Activated CD4-positive, alpha-beta T cell treated with anti-CD3 and anti-CD28 coated beads for 36 hours (primary cell): ENCODE results near the gene RADIL. TPM values are rescaled to one million over a fixed set of nuclear protein-coding genes. Genes with fewer than 3 reads are reported as not detected.
"Not testable (repeated sequence)": the region's sequence is repeated elsewhere in the genome, so short reads cannot be mapped to it uniquely, and the experiment has no call there.

ENCODE experiments used
- ATAC-seq: fragments of 200-7000 bp; cut with Tn5 transposase; one replicate; pipeline ENCODE4 v1.10.0; 2021; ENCODE audit warnings: mild to moderate bottlenecking, moderate library complexity
- CTCF ChIA-PET: fragments of 350-600 bp; sonication (Branson Sonifier 250); formaldehyde crosslinking; loops from one replicate; lab custom pipeline; 2021; ENCODE audit warnings: antibody characterized with exemption; lab: Charles Lee
- POLR2A ChIA-PET: fragments of 350-600 bp; sonication (Branson Sonifier 250); formaldehyde crosslinking; loops from one replicate; lab custom pipeline; 2021; ENCODE audit warnings: antibody characterized with exemption, inconsistent platforms; lab: Charles Lee
- DNase-seq: peaks from one replicate; pipeline ENCODE4 v3.0.0-alpha.2; 2020
- H3K27ac Mint-ChIP-seq: one replicate; pipeline ENCODE4 v1.8.0; 2021; ENCODE audit warnings: mixed read lengths
- H3K27me3 Mint-ChIP-seq: one replicate; pipeline ENCODE4 v1.8.0; 2021; ENCODE audit warnings: mixed read lengths
- H3K36me3 Mint-ChIP-seq: one replicate; pipeline ENCODE4 v1.8.0; 2021; ENCODE audit warnings: low read depth, mixed read lengths
- H3K4me1 Mint-ChIP-seq: one replicate; pipeline ENCODE4 v1.8.0; 2021; ENCODE audit warnings: mixed read lengths
- H3K4me3 Mint-ChIP-seq: one replicate; pipeline ENCODE4 v1.8.0; 2021; ENCODE audit warnings: mild to moderate bottlenecking, moderate library complexity, mixed read lengths
- H3K9me3 Mint-ChIP-seq: one replicate; pipeline ENCODE4 v1.8.0; 2021; ENCODE audit warnings: low read depth, mixed read lengths
- intact Hi-C, 2 experiments: fragments of 100-400 bp; cut with DNase I in 1 of 2; cut with micrococcal nuclease in 1 of 2; formaldehyde crosslinking; loops; one replicate each; pipeline versions ENCODE4 v1.14.2 to v1.15.1; 2022 to 2024; cut with DNase I, micrococcal nuclease
- total RNA-seq, 2 experiments: library from RNA; stranded (reverse); gene quantifications; one replicate each; pipeline ENCODE4 v1.2.3, GENCODE V29; 2021

RADIL gene
- total RNA-seq, 2 experiments from 2014 or later = 0.42 to 0.69 TPM

- H3K27ac Mint-ChIP-seq = no peak overlapping the region
- no peaks in the 10 kb centered on the region for H3K36me3 Mint-ChIP-seq
- no peaks in the 10 kb centered on the region for H3K9me3 Mint-ChIP-seq
- H3K4me1 Mint-ChIP-seq = no peaks in the 10 kb centered on the region
- no peak for DNase-seq
- no peak for ATAC-seq
- intact Hi-C loops = no loop called here
- no peaks in the 10 kb centered on the region for H3K27me3 Mint-ChIP-seq
- ChIA-PET POLR2A (no interaction called here), CTCF (interaction anchor here (1.5 kb wide), 1 partner anchor 9 kb away, joined by 4 read pairs; no protein-coding TSS in a partner anchor)
- H3K4me3 Mint-ChIP-seq = no peak overlapping the region
These were observed 82.3 kb downstream of the RADIL start for GRCh38 chr7:4800926-4801838.

- H3K27me3 Mint-ChIP-seq = no peaks in the 10 kb centered on the region
- POLR2A ChIA-PET = no interaction called here
- intact Hi-C loops = no loop called here
- no peak for DNase-seq
- CTCF ChIA-PET = no interaction called here
- no peaks in the 10 kb centered on the region for H3K9me3 Mint-ChIP-seq
- no peaks in the 10 kb centered on the region for H3K4me1 Mint-ChIP-seq
- no peak overlapping the region for H3K4me3 Mint-ChIP-seq
- no peak for ATAC-seq
- H3K36me3 Mint-ChIP-seq = no peaks in the 10 kb centered on the region
- H3K27ac Mint-ChIP-seq = no peak overlapping the region
These were observed 83.0 kb downstream of the RADIL start for GRCh38 chr7:4800487-4800886.

- Mint-ChIP-seq H3K36me3 (no peaks in the 10 kb centered on the region), H3K27ac (no peak overlapping the region), H3K9me3 (no peaks in the 10 kb centered on the region), H3K4me3 (no peak overlapping the region), H3K4me1 (no peaks in the 10 kb centered on the region), H3K27me3 (no peaks in the 10 kb centered on the region)
- no peak for ATAC-seq
- no peak for DNase-seq
- ChIA-PET CTCF (interaction anchor here (1.0 to 1.7 kb wide), 2 partner anchors 26 to 96 kb away, joined by 3 to 7 read pairs; no protein-coding TSS in a partner anchor), POLR2A (no interaction called here)
- intact Hi-C loops = loop anchor here in 1 of 2 experiments (5.0 kb wide), 1 partner anchor 173 kb away; no protein-coding TSS in a partner anchor
These were observed 83.8 kb downstream of the RADIL start for GRCh38 chr7:4799508-4800268.

- no peaks in the 10 kb centered on the region for H3K36me3 Mint-ChIP-seq
- ChIA-PET POLR2A (interaction anchor here (0.6 kb wide), 1 partner anchor 324 kb away, joined by 3 read pairs; no protein-coding TSS in a partner anchor), CTCF (interaction anchor here (1.0 to 3.7 kb wide), 9 partner anchors 9 to 296 kb away, joined by 3 to 36 read pairs (median 4); partner anchors contain the start of gene RADIL)
- no peak overlapping the region for H3K4me3 Mint-ChIP-seq
- H3K9me3 Mint-ChIP-seq = no peaks in the 10 kb centered on the region
- intact Hi-C loops = loop anchor here (1.0 to 5.0 kb wide), 3 partner anchors 85 to 287 kb away; partner anchors contain the start of gene RADIL (in 1 of the 2)
- ATAC-seq (no peak), DNase-seq (no peak)
- H3K27me3 Mint-ChIP-seq = no peaks in the 10 kb centered on the region
- H3K27ac Mint-ChIP-seq = no peak overlapping the region
- H3K4me1 Mint-ChIP-seq = peaks cover 4% of the 10 kb centered on the region
These were observed 84.7 kb downstream of the RADIL start for GRCh38 chr7:4798706-4799235.

GRCh38 chr7:4797858-4798705 is 85.4 kb downstream of the RADIL start:
- CTCF ChIA-PET = interaction anchor here (0.8 to 3.7 kb wide), 11 partner anchors 9 to 297 kb away, joined by 3 to 36 read pairs (median 4); partner anchors contain the start of gene RADIL
- Mint-ChIP-seq H3K4me3 (no peak overlapping the region), H3K9me3 (no peaks in the 10 kb centered on the region), H3K27me3 (no peaks in the 10 kb centered on the region), H3K4me1 (peaks cover 4% of the 10 kb centered on the region), H3K36me3 (no peaks in the 10 kb centered on the region), H3K27ac (no peak overlapping the region)
- DNase-seq (peak; percentile 79), ATAC-seq (peak; percentile 92)
- intact Hi-C loops = loop anchor here (1.0 to 5.0 kb wide), 3 partner anchors 85 to 287 kb away; partner anchors contain the start of gene RADIL (in 1 of the 2)
- POLR2A ChIA-PET = interaction anchor here (0.6 kb wide), 1 partner anchor 325 kb away, joined by 3 read pairs; no protein-coding TSS in a partner anchor

- POLR2A ChIA-PET = no interaction called here
- no peak for DNase-seq
- H3K4me1 Mint-ChIP-seq = peaks cover 6% of the 10 kb centered on the region
- CTCF ChIA-PET = interaction anchor here (0.9 to 3.7 kb wide), 6 partner anchors 86 to 289 kb away, joined by 3 to 36 read pairs (median 3); partner anchors contain the start of gene RADIL
- no peaks in the 10 kb centered on the region for H3K9me3 Mint-ChIP-seq
- no peak overlapping the region for H3K4me3 Mint-ChIP-seq
- peaks cover 4% of the 10 kb centered on the region for H3K36me3 Mint-ChIP-seq
- no peak overlapping the region for H3K27ac Mint-ChIP-seq
- intact Hi-C loops = loop anchor here in 1 of 2 experiments (5.0 kb wide), 1 partner anchor 176 kb away; no protein-coding TSS in a partner anchor
- ATAC-seq = no peak
- H3K27me3 Mint-ChIP-seq = no peaks in the 10 kb centered on the region
These were observed 87.1 kb downstream of the RADIL start for GRCh38 chr7:4796453-4796852.

GRCh38 chr7:4794591-4795350 is 88.7 kb downstream of the RADIL start:
- intact Hi-C loops = loop anchor here in 1 of 2 experiments (5.0 kb wide), 2 partner anchors 178 to 1952 kb away; partner anchors contain the start of gene GNA12

GRCh38 chr7:4794171-4794570 is 89.3 kb downstream of the RADIL start:
- not testable (repeated sequence) for H3K4me1 Mint-ChIP-seq, H3K27me3 Mint-ChIP-seq, H3K36me3 Mint-ChIP-seq, H3K27ac Mint-ChIP-seq, H3K4me3 Mint-ChIP-seq, H3K9me3 Mint-ChIP-seq, DNase-seq, ATAC-seq
- ChIA-PET CTCF (interaction anchor here (1.0 to 3.9 kb wide), 3 partner anchors 18 to 93 kb away, joined by 3 to 24 read pairs (median 19); partner anchors contain the start of genes AP5Z1 and RADIL), POLR2A (interaction anchor here (0.6 kb wide), 1 partner anchor 10 kb away, joined by 3 read pairs; no protein-coding TSS in a partner anchor)
- intact Hi-C loops = loop anchor here in 1 of 2 experiments (5.0 kb wide), 1 partner anchor 1952 kb away; the partner anchor contains the start of gene GNA12

More at GRCh38 chr7:4794591-4795350, 88.7 kb downstream of the RADIL start:
- DNase-seq = no peak
- H3K4me1 Mint-ChIP-seq = peaks cover 6% of the 10 kb centered on the region
- no peak overlapping the region for H3K27ac Mint-ChIP-seq
- no peak overlapping the region for H3K4me3 Mint-ChIP-seq
- ChIA-PET POLR2A (interaction anchor here (0.6 kb wide), 1 partner anchor 9 kb away, joined by 3 read pairs; no protein-coding TSS in a partner anchor), CTCF (interaction anchor here (0.7 kb wide), 1 partner anchor 170 kb away, joined by 3 read pairs; no protein-coding TSS in a partner anchor)
- peaks cover 8% of the 10 kb centered on the region for H3K36me3 Mint-ChIP-seq
- H3K27me3 Mint-ChIP-seq = no peaks in the 10 kb centered on the region
- no peaks in the 10 kb centered on the region for H3K9me3 Mint-ChIP-seq
- no peak for ATAC-seq

- H3K27ac Mint-ChIP-seq, H3K4me1 Mint-ChIP-seq, DNase-seq, ATAC-seq, H3K4me3 Mint-ChIP-seq, H3K9me3 Mint-ChIP-seq, H3K36me3 Mint-ChIP-seq, H3K27me3 Mint-ChIP-seq, POLR2A ChIA-PET: not testable (repeated sequence)
- intact Hi-C loops = loop anchor here in 1 of 2 experiments (5.0 kb wide), 1 partner anchor 1951 kb away; the partner anchor contains the start of gene GNA12
- CTCF ChIA-PET = interaction anchor here (0.8 to 3.9 kb wide), 5 partner anchors 18 to 94 kb away, joined by 3 to 24 read pairs (median 6); partner anchors contain the start of genes AP5Z1 and RADIL
These were observed 90.0 kb downstream of the RADIL start for GRCh38 chr7:4793385-4793993.
